BE2C (cell line): Measurements from ENCODE around the gene ABI3BP.

Experiments
- DNase-seq: peaks from one replicate; pipeline ENCODE4 v3.0.0-alpha.2; 2020
- H3K27me3 ChIP-seq: fragments of 250-450 bp; sonication (Bioruptor Pico); 2 replicates; pipeline ENCODE4 v1.5.1; 2020; ENCODE audit warnings: mild to moderate bottlenecking
- H3K36me3 ChIP-seq: fragments of 250-450 bp; sonication (Bioruptor Pico); 2 replicates; pipeline ENCODE4 v1.5.1; 2020; ENCODE audit warnings: mild to moderate bottlenecking
- H3K4me1 ChIP-seq: fragments of 250-450 bp; sonication (Bioruptor Pico); 2 replicates; pipeline ENCODE4 v1.5.1; 2020
- H3K4me3 ChIP-seq: 2 replicates; pipeline ENCODE4 v1.5.1; 2011; ENCODE audit warnings: low read depth, low read length
- H3K9me3 ChIP-seq: fragments of 250-450 bp; sonication (Bioruptor Pico); 2 replicates; pipeline ENCODE4 v1.5.1; 2020
- CTCF ChIP-seq: IDR thresholded peaks from 2 replicates; pipeline ENCODE4 v1.5.1; 2012; ENCODE audit warnings: mild to moderate bottlenecking, low read depth, low read length

Gene ABI3BP

DNA sequence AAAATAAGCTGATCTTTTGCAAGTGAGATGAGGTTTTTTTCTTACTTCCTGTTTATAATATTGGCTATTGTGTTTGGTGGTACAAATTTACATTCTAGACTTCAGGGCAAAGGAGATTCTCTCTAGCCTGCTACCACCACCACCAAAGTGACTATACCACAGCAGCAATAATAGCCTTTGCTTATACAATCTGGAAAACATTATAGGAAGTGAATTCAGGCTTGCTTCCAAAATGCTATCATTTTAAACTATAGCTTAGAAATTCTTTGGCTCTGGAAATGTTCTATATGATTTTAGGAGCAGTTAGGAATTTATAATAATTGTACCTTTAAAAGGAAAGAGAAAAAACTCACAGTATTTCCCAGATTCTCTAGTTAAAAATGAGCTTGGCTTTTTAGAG, 189.5 kb downstream of the ABI3BP start:
- no peak for DNase-seq
- Histone ChIP-seq H3K36me3 (no peaks in the 10 kb centered on the region), H3K27me3 (peaks cover 4% of the 10 kb centered on the region), H3K4me3 (no peak overlapping the region), H3K9me3 (no peaks in the 10 kb centered on the region), H3K4me1 (no peaks in the 10 kb centered on the region)
- TF ChIP-seq CTCF, result no peak

DNA sequence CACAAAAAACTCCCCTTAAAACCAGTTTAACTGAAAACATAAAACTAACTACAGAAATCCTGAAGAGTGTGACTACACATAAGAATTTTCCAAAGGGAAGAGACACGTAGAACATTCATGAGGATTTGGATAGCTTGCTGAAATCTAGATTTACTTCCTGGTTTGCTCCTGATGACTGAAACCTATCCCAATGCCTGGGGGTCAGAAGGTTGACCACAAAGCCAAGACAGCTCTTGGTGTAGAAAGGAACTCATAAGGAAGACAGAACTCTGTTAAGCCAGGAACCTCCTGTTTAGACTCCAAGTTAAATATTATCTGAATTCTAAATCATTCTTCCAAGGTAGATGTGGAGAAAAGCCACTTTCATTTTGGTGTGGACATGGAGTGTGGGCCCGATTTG, 191.1 kb downstream of the ABI3BP start:
- no peak for TF ChIP-seq CTCF
- Histone ChIP-seq H3K27me3 (no peaks in the 10 kb centered on the region; the same call in 1 of the 2 replicates), H3K4me3 (no peak overlapping the region), H3K36me3 (no peaks in the 10 kb centered on the region), H3K4me1 (no peaks in the 10 kb centered on the region), H3K9me3 (no peaks in the 10 kb centered on the region)
- no peak for DNase-seq

- no peak overlapping the region for H3K4me3 ChIP-seq
- H3K9me3 ChIP-seq, result no peaks in the 10 kb centered on the region
- no peak for DNase-seq
- H3K27me3 ChIP-seq, result no peaks in the 10 kb centered on the region; the same call in 1 of the 2 replicates
- no peak for TF ChIP-seq CTCF
- H3K4me1 ChIP-seq, result no peaks in the 10 kb centered on the region
- no peaks in the 10 kb centered on the region for H3K36me3 ChIP-seq
Measured at GRCh38 chr3:100798012-100798411, 195.2 kb downstream of the ABI3BP start.

GRCh38 chr3:100796556-100796955, 196.7 kb downstream of the ABI3BP start:
- no peak for DNase-seq
- Histone ChIP-seq H3K36me3 (no peaks in the 10 kb centered on the region), H3K27me3 (no peaks in the 10 kb centered on the region; the same call in 1 of the 2 replicates), H3K4me3 (no peak overlapping the region), H3K9me3 (no peaks in the 10 kb centered on the region), H3K4me1 (no peaks in the 10 kb centered on the region)
- peak; percentile 34; the same call in 1 of the 2 replicates for TF ChIP-seq CTCF

DNA sequence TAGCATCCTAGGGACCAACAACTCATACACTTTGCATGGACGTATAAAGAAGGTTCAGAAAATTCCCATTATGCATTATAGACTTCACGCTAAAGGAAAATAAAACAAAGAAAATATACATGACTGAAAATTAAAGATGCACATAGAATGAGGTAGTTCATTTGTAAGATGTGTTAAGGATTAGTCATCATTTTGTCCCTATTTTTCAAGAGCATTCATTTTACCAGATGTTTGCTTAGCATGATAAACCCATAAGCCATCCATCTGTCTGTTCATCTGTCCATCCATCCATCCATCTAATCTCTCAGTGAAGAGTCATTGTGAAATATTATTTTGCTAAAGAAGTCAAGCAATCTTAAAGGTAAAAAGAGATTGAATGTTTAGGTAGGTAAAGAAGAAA, 203.6 kb downstream of the ABI3BP start:
- DNase-seq, result no peak
- Histone ChIP-seq H3K4me1 (no peaks in the 10 kb centered on the region), H3K9me3 (no peaks in the 10 kb centered on the region), H3K4me3 (no peak overlapping the region), H3K27me3 (no peaks in the 10 kb centered on the region; the same call in 1 of the 2 replicates), H3K36me3 (no peaks in the 10 kb centered on the region)
- no peak for TF ChIP-seq CTCF

DNA sequence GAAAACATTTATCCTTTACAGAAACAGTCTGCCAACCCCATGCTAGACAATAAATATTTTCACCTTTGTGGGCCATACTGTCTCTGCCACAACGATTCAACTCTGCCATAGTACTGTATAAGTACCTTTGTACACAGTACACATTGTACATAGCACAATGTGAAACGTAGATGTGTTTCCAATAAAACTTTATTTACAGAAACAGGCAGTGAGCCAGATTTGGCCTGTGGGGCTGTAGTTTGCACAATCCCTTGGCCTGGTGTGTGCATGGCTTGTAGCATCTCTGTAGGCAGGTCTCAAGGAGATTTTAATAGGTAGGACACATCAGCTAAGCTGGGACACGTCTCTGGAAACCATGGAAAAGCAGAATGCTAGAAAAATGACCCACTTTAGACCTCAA, 209.6 kb downstream of the ABI3BP start:
- no peak for DNase-seq
- TF ChIP-seq CTCF, result no peak
- H3K9me3 ChIP-seq, result no peaks in the 10 kb centered on the region

More for the DNA sequence above, 209.6 kb downstream of the ABI3BP start:
- Histone ChIP-seq H3K4me3 (no peak overlapping the region), H3K4me1 (peaks cover 4% of the 10 kb centered on the region; the same call in 1 of the 2 replicates), H3K27me3 (no peaks in the 10 kb centered on the region), H3K36me3 (no peaks in the 10 kb centered on the region)
